Adipocyte (in vitro differentiated cells): Measurements from ENCODE around the gene PCDHB5.
A peak's percentile ranks its signal among the peaks of the same experiment; 100 is the strongest.
"Not testable (repeated sequence)": the region's sequence is repeated elsewhere in the genome, so short reads cannot be mapped to it uniquely, and the experiment has no call there.

ENCODE experiments used
- DNase-seq: peaks from one replicate; pipeline ENCODE4 v3.0.0-alpha.2; 2015; ENCODE audit warnings: low read depth
- H3K27me3 ChIP-seq: replicated peaks from 2 replicates; pipeline ENCODE4 v1.7.0; 2013; ENCODE audit warnings: mild to moderate bottlenecking, low read length, moderate library complexity; ENCODE audit not compliant: control insufficient read depth, insufficient read depth
- H3K36me3 ChIP-seq: 2 replicates; pipeline ENCODE4 v1.7.0; 2013; ENCODE audit warnings: low read length, mild to moderate bottlenecking, moderate library complexity; ENCODE audit not compliant: control insufficient read depth, insufficient read depth, severe bottlenecking
- H3K4me1 ChIP-seq: 2 replicates; pipeline ENCODE4 v1.7.0; 2013; ENCODE audit warnings: mild to moderate bottlenecking, low read length, moderate library complexity; ENCODE audit not compliant: control insufficient read depth, insufficient read depth
- H3K4me3 ChIP-seq: 2 replicates; pipeline ENCODE4 v1.7.0; 2013; ENCODE audit warnings: mild to moderate bottlenecking, low read length, moderate library complexity
- H3K9ac ChIP-seq: 2 replicates; pipeline ENCODE4 v1.7.0; 2013; ENCODE audit warnings: mild to moderate bottlenecking, low read length, moderate library complexity
- H3K9me3 ChIP-seq: 2 replicates; pipeline ENCODE4 v1.7.0; 2013; ENCODE audit warnings: mild to moderate bottlenecking, low read length, moderate library complexity; ENCODE audit not compliant: control insufficient read depth

PCDHB5 gene

GRCh38 chr5:141121563-141121962, 13.4 kb upstream of the PCDHB5 start, which contains the start of gene PCDHB4:
TSS of gene PCDHB4 (plus strand) at chr5:141121818. CDS start at chr5:141121999, 181 bp downstream.
- no peaks in the 10 kb centered on the region for H3K4me1 ChIP-seq
- H3K36me3 ChIP-seq = no peaks in the 10 kb centered on the region
- DNase-seq = peak; percentile 34
- H3K27me3 ChIP-seq = no peaks in the 10 kb centered on the region
- H3K9me3 ChIP-seq = peaks cover 22% of the 10 kb centered on the region
- H3K9ac ChIP-seq = no peak within 1 kb of the TSS
- H3K4me3 ChIP-seq = peak within 1 kb of the TSS; percentile 65

GRCh38 chr5:141121985-141122384, 13.0 kb upstream of the PCDHB5 start:
- Histone ChIP-seq H3K9me3 (peaks cover 17% of the 10 kb centered on the region), H3K27me3 (no peaks in the 10 kb centered on the region), H3K4me3 (peak overlapping the region; percentile 65), H3K36me3 (no peaks in the 10 kb centered on the region), H3K4me1 (no peaks in the 10 kb centered on the region), H3K9ac (no peak overlapping the region)
- DNase-seq = no peak

GRCh38 chr5:141123396-141124135, 11.4 kb upstream of the PCDHB5 start:
- DNase-seq, H3K4me3 ChIP-seq, H3K36me3 ChIP-seq, H3K9ac ChIP-seq, H3K27me3 ChIP-seq, H3K4me1 ChIP-seq: not testable (repeated sequence)
- peaks cover 16% of the 10 kb centered on the region for H3K9me3 ChIP-seq

GRCh38 chr5:141127305-141127704, 7.7 kb upstream of the PCDHB5 start:
- H3K9me3 ChIP-seq = peaks cover 9% of the 10 kb centered on the region
- H3K36me3 ChIP-seq = no peaks in the 10 kb centered on the region
- H3K27me3 ChIP-seq = no peaks in the 10 kb centered on the region
- no peaks in the 10 kb centered on the region for H3K4me1 ChIP-seq
- no peak for DNase-seq
- H3K9ac ChIP-seq = no peak overlapping the region
- H3K4me3 ChIP-seq = no peak overlapping the region

GRCh38 chr5:141135718-141136266, 786 bp downstream of the PCDHB5 start:
- H3K4me3 ChIP-seq = peak overlapping the region; percentile 78
- H3K9me3 ChIP-seq = peaks cover 31% of the 10 kb centered on the region
- no peak for DNase-seq

DNA sequence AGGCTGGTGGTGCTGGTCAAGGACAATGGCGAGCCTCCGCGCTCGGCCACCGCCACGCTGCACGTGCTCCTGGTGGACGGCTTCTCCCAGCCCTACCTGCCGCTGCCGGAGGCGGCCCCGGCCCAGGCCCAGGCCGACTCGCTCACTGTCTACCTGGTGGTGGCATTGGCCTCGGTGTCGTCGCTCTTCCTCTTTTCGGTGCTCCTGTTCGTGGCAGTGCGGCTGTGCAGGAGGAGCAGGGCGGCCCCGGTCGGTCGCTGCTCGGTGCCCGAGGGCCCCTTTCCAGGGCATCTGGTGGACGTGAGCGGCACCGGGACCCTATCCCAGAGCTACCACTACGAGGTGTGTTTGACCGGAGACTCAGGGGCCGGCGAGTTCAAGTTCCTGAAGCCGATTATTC, 2.3 kb downstream of the PCDHB5 start:
- not testable (repeated sequence) for DNase-seq, H3K27me3 ChIP-seq, H3K36me3 ChIP-seq, H3K9ac ChIP-seq, H3K4me1 ChIP-seq, H3K4me3 ChIP-seq
- H3K9me3 ChIP-seq = peaks cover 31% of the 10 kb centered on the region

More at GRCh38 chr5:141135718-141136266, 786 bp downstream of the PCDHB5 start:
- H3K27me3 ChIP-seq = no peaks in the 10 kb centered on the region
- no peaks in the 10 kb centered on the region for H3K4me1 ChIP-seq
- no peak overlapping the region for H3K9ac ChIP-seq
- no peaks in the 10 kb centered on the region for H3K36me3 ChIP-seq

GRCh38 chr5:141149812-141150211, 14.8 kb downstream of the PCDHB5 start, which contains the start of gene PCDHB6:
TSS of gene PCDHB6 (plus strand) at chr5:141150057. CDS start at chr5:141150258, 201 bp downstream.
- no peaks in the 10 kb centered on the region for H3K36me3 ChIP-seq
- no peak within 1 kb of the TSS for H3K9ac ChIP-seq
- no peaks in the 10 kb centered on the region for H3K27me3 ChIP-seq
- peak within 1 kb of the TSS; percentile 56 for H3K4me3 ChIP-seq
- no peaks in the 10 kb centered on the region for H3K4me1 ChIP-seq
- DNase-seq = peak; percentile 45
- peaks cover 18% of the 10 kb centered on the region for H3K9me3 ChIP-seq

GRCh38 chr5:141150224-141150992, 15.4 kb downstream of the PCDHB5 start:
- H3K9me3 ChIP-seq = peaks cover 18% of the 10 kb centered on the region
- peak overlapping the region; percentile 56 for H3K4me3 ChIP-seq
- H3K4me1 ChIP-seq = no peaks in the 10 kb centered on the region
- no peak overlapping the region for H3K9ac ChIP-seq
- no peaks in the 10 kb centered on the region for H3K27me3 ChIP-seq
- no peaks in the 10 kb centered on the region for H3K36me3 ChIP-seq
- no peak for DNase-seq

DNA sequence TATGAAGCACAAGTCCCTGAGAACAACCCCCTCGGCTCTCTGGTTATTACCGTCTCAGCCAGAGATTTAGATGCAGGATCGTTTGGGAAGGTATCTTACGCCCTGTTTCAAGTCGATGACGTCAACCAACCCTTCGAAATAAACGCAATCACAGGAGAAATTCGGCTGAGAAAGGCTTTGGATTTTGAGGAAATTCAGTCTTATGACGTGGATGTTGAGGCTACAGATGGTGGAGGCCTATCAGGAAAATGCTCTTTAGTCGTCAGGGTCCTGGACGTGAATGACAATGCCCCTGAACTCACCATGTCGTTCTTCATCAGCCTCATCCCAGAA, 16.0 kb downstream of the PCDHB5 start:
- no peak overlapping the region for H3K4me3 ChIP-seq
- peaks cover 23% of the 10 kb centered on the region for H3K9me3 ChIP-seq

GRCh38 chr5:141151632-141152031, 16.6 kb downstream of the PCDHB5 start:
- H3K4me1 ChIP-seq, H3K9ac ChIP-seq, H3K27me3 ChIP-seq, H3K4me3 ChIP-seq, H3K36me3 ChIP-seq, DNase-seq: not testable (repeated sequence)
- H3K9me3 ChIP-seq = peaks cover 30% of the 10 kb centered on the region

More for the DNA sequence above, 16.0 kb downstream of the PCDHB5 start:
- no peaks in the 10 kb centered on the region for H3K27me3 ChIP-seq
- no peak for DNase-seq
- H3K36me3 ChIP-seq = no peaks in the 10 kb centered on the region
- no peak overlapping the region for H3K9ac ChIP-seq
- no peaks in the 10 kb centered on the region for H3K4me1 ChIP-seq

DNA sequence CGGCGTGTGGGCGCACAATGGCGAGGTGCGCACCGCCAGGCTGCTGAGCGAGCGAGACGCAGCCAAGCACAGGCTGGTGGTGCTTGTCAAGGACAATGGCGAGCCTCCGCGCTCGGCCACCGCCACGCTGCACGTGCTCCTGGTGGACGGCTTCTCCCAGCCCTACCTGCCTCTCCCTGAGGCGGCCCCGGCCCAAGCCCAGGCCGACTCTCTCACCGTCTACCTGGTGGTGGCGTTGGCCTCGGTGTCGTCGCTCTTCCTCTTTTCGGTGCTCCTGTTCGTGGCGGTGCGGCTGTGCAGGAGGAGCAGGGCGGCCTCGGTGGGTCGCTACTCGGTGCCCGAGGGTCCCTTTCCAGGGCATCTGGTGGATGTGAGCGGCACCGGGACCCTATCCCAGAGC, 17.1 kb downstream of the PCDHB5 start:
- H3K4me3 ChIP-seq, H3K4me1 ChIP-seq, DNase-seq: not testable (repeated sequence)

More for the DNA sequence above, 17.1 kb downstream of the PCDHB5 start:
- H3K9ac ChIP-seq, H3K27me3 ChIP-seq, H3K36me3 ChIP-seq: not testable (repeated sequence)
- H3K9me3 ChIP-seq = peaks cover 35% of the 10 kb centered on the region
